ENCODE measurements around the gene MPV17L2. TPM values are rescaled to one million over a fixed set of nuclear protein-coding genes. Genes with fewer than 3 reads are reported as not detected.

MPV17L2 gene
- total RNA-seq, 1 experiment from 2014 or later: 13.3 TPM

- Histone ChIP-seq H3K4me1 (ENCODE audit: control insufficient read depth, insufficient read depth, low read length) (no peaks in the 10 kb centered on the region), H3K9me3 (ENCODE audit: control insufficient read depth, insufficient read depth, low read depth, low read length) (no peaks in the 10 kb centered on the region), H3K27ac (ENCODE audit: low read length) (no peak overlapping the region), H3K4me3 (ENCODE audit: low read depth in 2 of 2, low read length in 2 of 2) (no peak overlapping the region), H3K36me3 (ENCODE audit: control insufficient read depth, insufficient read depth, low read length) (no peaks in the 10 kb centered on the region), H3K27me3 (ENCODE audit: control insufficient read depth, insufficient read depth, low read length) (no peaks in the 10 kb centered on the region)
- no peak for TF ChIP-seq POLR2AphosphoS5 (IDR thresholded peaks at IDR 0.05; ENCODE audit: low read depth, low read length)
- ATAC-seq (no peak), DNase-seq (ENCODE audit: low read depth, low spot score) (no peak)
- intact Hi-C loops (cut with micrococcal nuclease; ENCODE audit: unreplicated experiment) (no loop called here), in situ Hi-C loops (cut with HindIII; ENCODE audit: low pct_unique_long_range_greater_than_20kb, low sequenced_read_pairs) (no loop called here)
- POLR2A ChIA-PET: no interaction called here
- no TSS peak for BruUV-seq (replicated peaks)
- CTCF ChIA-PET: no interaction called here
These were observed 41.2 kb downstream of the MPV17L2 start for GRCh38 chr19:18234194-18234593.

DNA sequence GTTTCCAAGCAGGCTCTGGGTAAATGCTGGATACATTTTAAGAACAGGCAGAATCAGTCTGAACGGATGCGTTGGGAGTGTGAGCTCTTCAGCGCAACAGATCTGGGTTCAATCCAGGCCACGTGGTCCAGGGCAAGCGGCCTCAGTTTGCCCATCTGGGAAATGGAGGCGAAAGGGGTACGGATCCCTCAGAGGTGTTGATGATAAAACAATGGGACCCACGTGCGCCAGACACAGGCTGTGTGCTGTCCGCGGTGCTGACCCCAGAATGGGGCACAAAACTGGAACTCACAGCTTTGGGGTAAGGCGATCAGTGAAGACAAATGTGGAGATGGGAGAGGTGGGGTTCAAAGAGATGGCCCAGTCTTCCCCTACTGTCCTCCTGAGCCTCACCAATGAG is 46.3 kb downstream of the MPV17L2 start:
- CTCF ChIA-PET: no interaction called here
- no peak for TF ChIP-seq SIN3A (IDR thresholded peaks at IDR 0.05; ENCODE audit: borderline replicate concordance, insufficient read depth, low read depth, low read length)
- TF ChIP-seq, protein P1, sequence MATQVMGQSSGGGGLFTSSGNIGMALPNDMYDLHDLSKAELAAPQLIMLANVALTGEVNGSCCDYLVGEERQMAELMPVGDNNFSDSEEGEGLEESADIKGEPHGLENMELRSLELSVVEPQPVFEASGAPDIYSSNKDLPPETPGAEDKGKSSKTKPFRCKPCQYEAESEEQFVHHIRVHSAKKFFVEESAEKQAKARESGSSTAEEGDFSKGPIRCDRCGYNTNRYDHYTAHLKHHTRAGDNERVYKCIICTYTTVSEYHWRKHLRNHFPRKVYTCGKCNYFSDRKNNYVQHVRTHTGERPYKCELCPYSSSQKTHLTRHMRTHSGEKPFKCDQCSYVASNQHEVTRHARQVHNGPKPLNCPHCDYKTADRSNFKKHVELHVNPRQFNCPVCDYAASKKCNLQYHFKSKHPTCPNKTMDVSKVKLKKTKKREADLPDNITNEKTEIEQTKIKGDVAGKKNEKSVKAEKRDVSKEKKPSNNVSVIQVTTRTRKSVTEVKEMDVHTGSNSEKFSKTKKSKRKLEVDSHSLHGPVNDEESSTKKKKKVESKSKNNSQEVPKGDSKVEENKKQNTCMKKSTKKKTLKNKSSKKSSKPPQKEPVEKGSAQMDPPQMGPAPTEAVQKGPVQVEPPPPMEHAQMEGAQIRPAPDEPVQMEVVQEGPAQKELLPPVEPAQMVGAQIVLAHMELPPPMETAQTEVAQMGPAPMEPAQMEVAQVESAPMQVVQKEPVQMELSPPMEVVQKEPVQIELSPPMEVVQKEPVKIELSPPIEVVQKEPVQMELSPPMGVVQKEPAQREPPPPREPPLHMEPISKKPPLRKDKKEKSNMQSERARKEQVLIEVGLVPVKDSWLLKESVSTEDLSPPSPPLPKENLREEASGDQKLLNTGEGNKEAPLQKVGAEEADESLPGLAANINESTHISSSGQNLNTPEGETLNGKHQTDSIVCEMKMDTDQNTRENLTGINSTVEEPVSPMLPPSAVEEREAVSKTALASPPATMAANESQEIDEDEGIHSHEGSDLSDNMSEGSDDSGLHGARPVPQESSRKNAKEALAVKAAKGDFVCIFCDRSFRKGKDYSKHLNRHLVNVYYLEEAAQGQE (IDR thresholded peaks at IDR 0.05; ENCODE audit: insufficient read depth in 1 of 2, low read depth in 2 of 2, low read length in 1 of 2): peak; percentile 86 to 90
- BruUV-seq (replicated peaks): no TSS peak

GRCh38 chr19:18245297-18245696 is 52.3 kb downstream of the MPV17L2 start:
- POLR2A ChIA-PET: interaction anchor here (0.5 to 1.1 kb wide), 4 partner anchors 30 to 127 kb away, joined by 3 to 12 read pairs (median 6); no protein-coding TSS in a partner anchor
- CTCF ChIA-PET: interaction anchor here (0.5 kb wide), 1 partner anchor 37 kb away, joined by 5 read pairs; no protein-coding TSS in a partner anchor
- TF ChIP-seq TCF7L2 (IDR thresholded peaks at IDR 0.05; ENCODE audit: low read depth, low read length) (no peak), POLR2AphosphoS5 (IDR thresholded peaks at IDR 0.05; ENCODE audit: low read depth, low read length) (no peak), CTCF (IDR thresholded peaks at IDR 0.05) (no peak), SIN3A (IDR thresholded peaks at IDR 0.05; ENCODE audit: borderline replicate concordance, insufficient read depth, low read depth, low read length) (no peak)
- TF ChIP-seq, protein P1 (IDR thresholded peaks at IDR 0.05; ENCODE audit: insufficient read depth in 1 of 2, low read depth in 2 of 2, low read length in 1 of 2): no peak
- H3K9me3 ChIP-seq (ENCODE audit: control insufficient read depth, insufficient read depth, low read depth, low read length): no peaks in the 10 kb centered on the region
- ATAC-seq (no peak), DNase-seq (ENCODE audit: low read depth, low spot score) (no peak)
- no peaks in the 10 kb centered on the region for H3K36me3 ChIP-seq (ENCODE audit: control insufficient read depth, insufficient read depth, low read length)
- H3K4me3 ChIP-seq (ENCODE audit: low read depth in 2 of 2, low read length in 2 of 2): no peak overlapping the region
- BruUV-seq (replicated peaks): no TSS peak
- in situ Hi-C loops (cut with HindIII; ENCODE audit: low pct_unique_long_range_greater_than_20kb, low sequenced_read_pairs) (no loop called here), intact Hi-C loops (cut with micrococcal nuclease; ENCODE audit: unreplicated experiment) (no loop called here)
- no peak overlapping the region for H3K27ac ChIP-seq (ENCODE audit: low read length)
- H3K4me1 ChIP-seq (ENCODE audit: control insufficient read depth, insufficient read depth, low read length): no peaks in the 10 kb centered on the region
- H3K27me3 ChIP-seq (ENCODE audit: control insufficient read depth, insufficient read depth, low read length): no peaks in the 10 kb centered on the region

More for the DNA sequence above, 46.3 kb downstream of the MPV17L2 start:
- POLR2A ChIA-PET: no interaction called here
- intact Hi-C loops (cut with micrococcal nuclease; ENCODE audit: unreplicated experiment): no loop called here
- Histone ChIP-seq H3K27ac (ENCODE audit: low read length) (no peak overlapping the region), H3K4me1 (ENCODE audit: control insufficient read depth, insufficient read depth, low read length) (no peaks in the 10 kb centered on the region), H3K36me3 (ENCODE audit: control insufficient read depth, insufficient read depth, low read length) (no peaks in the 10 kb centered on the region), H3K4me3 (ENCODE audit: low read depth in 2 of 2, low read length in 2 of 2) (no peak overlapping the region), H3K9me3 (ENCODE audit: control insufficient read depth, insufficient read depth, low read depth, low read length) (no peaks in the 10 kb centered on the region), H3K27me3 (ENCODE audit: control insufficient read depth, insufficient read depth, low read length) (no peaks in the 10 kb centered on the region)
- no peak for ATAC-seq
- in situ Hi-C loops (cut with HindIII; ENCODE audit: low pct_unique_long_range_greater_than_20kb, low sequenced_read_pairs): no loop called here
- DNase-seq (ENCODE audit: low read depth, low spot score): no peak
